Measurements from ENCODE around the gene FBLN1.
"Not testable (repeated sequence)": the region's sequence is repeated elsewhere in the genome, so short reads cannot be mapped to it uniquely, and the experiment has no call there.

Gene FBLN1
- total RNA-seq, result 0 to 0.36 (median 0.06) reads per million in 18 experiments

DNA sequence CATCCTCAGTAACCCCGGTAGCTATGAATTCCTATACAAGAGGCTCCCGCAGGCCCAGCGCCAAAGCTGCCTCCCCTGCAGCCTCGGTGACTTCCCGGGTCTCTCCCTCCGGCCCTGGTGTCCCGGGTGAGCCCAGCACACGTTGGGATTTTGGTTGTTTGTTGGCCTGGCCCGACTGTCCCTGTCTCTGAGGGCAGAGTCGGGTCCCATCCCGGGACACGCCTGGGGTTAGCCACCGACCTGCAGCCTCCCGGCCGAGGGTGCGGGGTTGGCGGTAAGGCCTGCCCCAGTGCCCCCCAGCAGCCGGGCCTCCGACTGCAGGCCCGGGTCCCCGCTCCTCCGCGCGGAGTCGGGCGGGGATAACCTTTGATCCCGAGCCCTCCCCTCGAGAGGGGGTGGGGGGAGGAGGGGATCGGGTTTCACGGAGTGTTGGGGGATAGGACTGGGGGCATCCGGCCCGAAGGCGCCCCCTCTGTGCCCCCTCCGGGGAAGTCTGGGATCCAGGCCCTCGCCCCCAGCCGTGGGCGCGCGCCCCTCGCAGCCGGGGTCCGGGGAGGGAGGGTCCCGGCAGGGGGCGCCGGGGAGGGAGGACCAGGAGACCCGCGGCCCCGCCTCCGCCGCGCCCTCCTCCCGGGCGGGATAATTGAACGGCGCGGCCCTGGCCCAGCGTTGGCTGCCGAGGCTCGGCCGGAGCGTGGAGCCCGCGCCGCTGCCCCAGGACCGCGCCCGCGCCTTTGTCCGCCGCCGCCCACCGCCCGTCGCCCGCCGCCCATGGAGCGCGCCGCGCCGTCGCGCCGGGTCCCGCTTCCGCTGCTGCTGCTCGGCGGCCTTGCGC lies at the start of gene FBLN1:
TSS of gene FBLN1 (plus strand) at position 669 of the 835 bp plus-strand sequence. CDS start at position 772, 103 bp downstream.
- no peak for DNase-seq

GRCh38 chr22:45453764-45454163 lies 48.9 kb upstream of the FBLN1 start:
- no peak for DNase-seq

- no peak for DNase-seq
Observed at GRCh38 chr22:45454275-45454674, 48.4 kb upstream of the FBLN1 start.

GRCh38 chr22:45455212-45455611 lies 47.5 kb upstream of the FBLN1 start:
- no peak for DNase-seq

GRCh38 chr22:45455621-45456020 lies 47.1 kb upstream of the FBLN1 start:
- no peak for DNase-seq

DNA sequence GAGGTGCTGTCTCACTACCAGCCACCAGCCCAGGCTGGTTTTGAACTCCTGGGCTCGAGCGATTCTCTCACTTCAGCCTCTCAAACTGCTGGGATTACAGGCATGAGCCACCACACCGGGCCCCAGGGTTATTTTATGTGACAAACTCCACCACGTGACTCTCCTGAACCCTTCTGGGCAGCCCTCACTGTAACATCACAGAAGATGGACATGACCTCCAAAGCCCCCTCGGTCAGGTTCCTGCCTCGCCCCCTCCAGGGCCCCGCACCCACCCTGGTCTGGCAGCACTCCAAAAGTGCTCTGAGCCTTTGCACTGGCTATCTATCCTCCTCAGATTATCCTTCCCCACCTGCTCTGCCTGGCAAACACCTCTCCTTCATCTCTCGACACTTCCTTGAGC lies 45.9 kb upstream of the FBLN1 start:
- no peak for DNase-seq

DNA sequence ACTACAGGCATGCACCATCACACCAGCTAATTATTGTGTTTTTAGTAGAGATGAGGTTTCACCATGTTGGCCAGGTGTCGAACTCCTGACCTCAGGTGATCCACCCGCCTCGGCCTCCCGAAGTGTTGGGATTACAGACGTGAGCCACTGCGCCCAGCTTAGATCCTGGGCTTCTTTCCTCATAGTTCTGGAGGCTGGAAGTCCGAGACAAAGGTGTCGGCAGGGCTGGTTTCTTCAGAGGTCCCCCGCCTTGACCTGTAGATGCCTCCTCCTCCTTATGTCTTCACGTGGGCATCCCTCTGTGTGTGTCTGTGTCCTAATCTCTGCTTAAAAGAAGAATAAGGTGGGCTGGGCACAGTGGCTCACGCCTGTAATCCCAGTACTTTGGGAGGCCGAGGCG lies 44.2 kb upstream of the FBLN1 start:
- DNase-seq, result no peak

DNA sequence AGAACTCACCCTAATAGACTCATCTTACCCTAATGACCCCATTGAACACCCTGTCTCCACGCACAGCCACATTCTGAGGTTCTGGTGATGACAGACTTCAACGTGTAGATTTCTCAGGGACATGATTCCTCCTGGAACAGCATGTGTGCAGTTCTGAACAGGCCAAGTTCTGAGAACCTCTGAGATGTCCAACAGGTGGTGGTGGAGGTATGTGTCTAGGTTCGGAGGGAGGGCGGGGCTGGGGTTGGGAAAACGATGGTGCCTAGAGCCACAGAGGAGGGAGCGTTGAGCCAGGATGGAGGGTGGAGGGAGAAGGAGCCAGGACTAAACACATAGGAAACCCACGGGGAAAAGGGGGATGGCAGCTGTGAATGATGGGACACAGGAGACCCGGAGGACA lies 43.4 kb upstream of the FBLN1 start:
- DNase-seq, result no peak

DNA sequence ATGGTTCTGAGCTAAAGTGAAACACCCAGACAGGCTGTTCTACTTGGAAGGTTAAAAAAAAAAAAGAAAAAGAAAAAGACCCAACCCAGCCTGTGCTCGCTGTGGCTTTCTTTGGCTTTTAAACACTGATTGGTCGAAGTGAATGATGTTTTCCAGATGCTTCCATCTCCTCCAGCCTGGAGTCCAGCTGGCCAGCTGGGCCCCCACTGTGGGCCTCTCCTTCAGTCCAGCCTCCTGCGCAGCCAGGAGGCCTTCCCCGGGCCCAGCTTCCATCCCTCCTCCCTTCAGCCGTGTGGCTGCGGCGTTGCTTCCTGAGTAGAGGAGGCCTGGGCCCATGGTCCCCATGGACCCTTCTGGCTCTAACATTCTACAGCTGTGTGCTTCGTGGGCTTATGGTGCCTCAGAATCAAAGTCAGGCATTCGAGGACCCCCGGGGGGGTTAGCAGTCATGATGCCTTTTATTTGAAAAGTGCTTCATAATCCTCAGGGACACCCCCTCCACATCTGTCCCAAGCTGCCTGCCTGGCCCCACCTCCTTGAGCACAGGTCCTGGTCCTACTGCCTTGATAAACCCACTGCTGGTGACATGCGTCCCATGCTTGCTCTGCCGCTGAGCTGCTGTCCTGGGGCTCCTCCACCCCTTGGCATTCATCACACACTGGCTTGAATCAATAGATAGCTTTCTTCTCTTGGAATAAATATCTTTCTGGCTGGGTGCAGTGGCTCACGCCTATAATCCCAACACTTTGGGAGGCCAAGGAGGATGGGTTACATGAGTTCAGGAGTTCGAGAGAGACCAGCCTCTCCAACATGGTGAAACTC lies 42.2 kb upstream of the FBLN1 start:
- no peak for DNase-seq

DNA sequence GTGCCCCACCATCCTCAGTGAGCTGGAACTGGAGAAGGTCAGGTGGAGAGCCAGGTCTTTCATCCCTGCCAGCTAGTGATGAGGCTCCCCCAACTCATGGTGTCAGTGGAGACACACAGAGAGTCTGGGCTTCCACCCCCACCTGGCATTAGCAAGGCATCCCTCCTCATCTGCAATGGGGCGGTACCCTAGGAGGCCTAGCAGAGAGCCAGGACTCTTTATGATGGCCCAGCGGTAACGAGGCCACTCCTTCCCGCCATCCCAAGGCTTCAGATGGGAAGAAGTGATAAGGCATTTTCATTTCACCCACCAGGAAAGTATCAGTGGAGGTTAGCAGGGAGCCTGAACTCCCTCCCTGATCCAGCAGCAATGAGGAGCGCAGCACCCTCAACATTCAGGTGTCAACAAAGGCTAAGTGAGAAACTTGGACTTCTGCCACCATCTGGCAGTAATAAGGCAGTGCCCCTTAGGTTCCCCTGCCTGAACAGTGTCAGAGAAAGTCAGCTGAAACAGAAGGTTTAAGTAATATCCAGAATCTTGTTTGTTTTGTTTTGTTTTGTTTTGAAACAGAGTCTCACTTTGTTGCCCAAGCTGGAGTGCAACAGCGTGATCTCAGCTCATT lies 40.5 kb upstream of the FBLN1 start:
- DNase-seq, result peak; percentile 5 to 36

DNA sequence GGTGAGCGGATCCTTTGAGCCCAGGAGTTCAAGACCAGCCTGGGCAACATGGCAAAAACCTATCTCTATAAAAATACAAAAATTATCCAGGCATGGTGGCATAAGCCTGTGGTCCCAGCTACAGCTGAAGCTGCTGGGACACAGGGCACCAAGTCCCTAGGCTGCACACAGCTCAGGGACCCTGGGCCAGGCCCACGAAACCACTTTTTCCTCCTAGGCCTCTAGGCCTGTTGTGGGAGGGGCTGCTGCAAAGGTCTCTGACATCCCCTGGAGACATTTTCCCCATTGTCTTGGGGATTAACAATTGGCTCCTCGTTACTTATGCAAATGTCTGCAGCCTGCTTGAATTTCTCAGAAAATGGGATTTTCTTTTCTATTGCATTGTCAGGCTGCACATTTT lies 39.0 kb upstream of the FBLN1 start:
- DNase-seq, result not testable (repeated sequence)

- DNase-seq, result no peak
Observed at GRCh38 chr22:45465633-45466032, 37.0 kb upstream of the FBLN1 start.

DNA sequence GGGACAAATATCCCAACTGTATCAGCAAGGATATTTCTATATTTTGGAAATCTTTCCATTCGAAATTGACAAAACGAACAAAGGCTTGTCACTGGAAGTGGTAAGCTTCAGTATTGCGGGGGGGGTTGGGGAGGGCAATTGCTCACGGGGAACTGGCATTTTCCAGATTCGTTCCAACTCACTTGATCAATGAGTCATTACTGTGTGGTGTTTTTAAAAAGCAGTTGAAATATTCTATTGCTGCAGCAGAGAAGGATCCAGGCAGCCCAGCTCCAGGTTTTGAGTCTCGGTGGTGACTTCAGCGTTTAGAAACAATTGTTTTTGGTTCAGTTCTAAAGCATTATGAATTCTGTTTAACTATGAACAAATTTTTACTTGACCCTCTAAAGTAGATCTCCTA lies 33.8 kb upstream of the FBLN1 start:
- no peak for DNase-seq

DNA sequence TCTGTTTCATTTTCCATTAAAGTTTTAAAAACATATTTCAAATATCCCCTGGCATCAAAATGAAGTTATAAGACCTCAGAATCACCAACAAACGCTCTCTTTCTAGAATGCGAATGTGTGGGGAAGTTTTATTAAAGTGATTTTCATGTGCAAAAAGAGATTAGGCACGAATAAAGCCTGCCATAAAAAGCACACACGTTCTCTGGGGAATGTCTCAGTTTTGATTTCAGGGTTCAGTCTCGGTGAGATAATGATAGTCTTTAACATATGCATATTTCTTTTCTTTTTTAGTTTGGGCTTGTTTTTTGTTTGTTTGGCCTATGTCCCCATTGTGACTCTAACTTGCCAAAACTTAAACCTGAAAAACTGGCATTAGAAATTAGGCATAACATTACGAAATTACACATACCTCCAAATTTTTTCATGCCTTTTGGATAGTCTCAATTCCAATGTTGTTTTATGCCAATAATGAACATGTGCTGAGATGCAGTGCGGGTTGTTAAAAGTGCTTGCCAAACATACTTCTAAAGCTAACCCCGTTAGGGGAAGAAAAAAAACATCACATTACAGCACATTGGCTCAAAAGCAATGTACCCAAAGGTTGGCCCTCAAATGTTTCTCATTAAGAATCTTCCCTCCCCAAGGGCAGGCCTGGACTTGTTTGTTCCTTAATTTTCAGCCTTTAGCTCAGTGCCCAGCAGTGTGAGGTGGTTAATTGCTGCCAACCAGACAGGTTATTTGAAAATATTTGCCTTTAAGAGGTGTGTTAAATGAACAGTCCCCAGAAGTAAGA lies 33.2 kb upstream of the FBLN1 start:
- DNase-seq, result no peak

- no peak for DNase-seq
Observed at GRCh38 chr22:45470871-45471270, 31.8 kb upstream of the FBLN1 start.

GRCh38 chr22:45472426-45472825 lies 30.3 kb upstream of the FBLN1 start:
- DNase-seq, result no peak

- no peak for DNase-seq
Observed at GRCh38 chr22:45473626-45474237, 29.0 kb upstream of the FBLN1 start.

DNA sequence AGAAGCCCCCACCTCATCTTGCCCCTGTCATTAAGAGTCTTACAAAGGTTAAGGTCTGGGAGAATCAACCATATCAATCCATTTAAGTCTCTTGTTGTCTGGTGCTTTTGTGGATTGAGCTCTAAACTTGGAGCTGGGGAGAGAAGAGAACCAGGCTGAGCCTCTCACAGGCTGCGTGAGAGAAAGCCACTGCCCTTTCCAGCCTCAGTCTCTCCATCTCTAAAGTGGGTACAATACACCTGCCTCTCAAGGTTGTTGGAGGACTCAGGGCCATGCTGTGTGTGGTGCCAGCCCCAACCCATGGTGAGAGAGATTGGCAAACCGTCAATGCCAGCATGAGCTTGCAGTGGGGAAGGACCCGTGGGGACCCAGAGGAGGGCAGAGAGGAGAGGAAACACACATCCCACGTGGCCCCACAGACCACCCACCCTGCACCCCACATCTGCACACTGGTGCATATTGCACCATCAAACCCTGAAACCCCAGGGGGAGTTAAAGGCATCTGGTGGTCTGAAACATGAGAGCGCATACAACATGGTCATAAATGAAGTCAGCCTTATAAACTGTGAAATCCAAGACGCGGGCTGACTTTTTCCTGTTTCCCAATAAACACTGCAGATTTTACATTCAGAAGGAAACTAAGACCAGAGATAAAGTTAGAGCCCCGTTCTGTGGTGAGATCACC lies 27.5 kb upstream of the FBLN1 start:
- DNase-seq, result no peak

- DNase-seq, result no peak
Observed at GRCh38 chr22:45475851-45476514, 26.7 kb upstream of the FBLN1 start.

DNA sequence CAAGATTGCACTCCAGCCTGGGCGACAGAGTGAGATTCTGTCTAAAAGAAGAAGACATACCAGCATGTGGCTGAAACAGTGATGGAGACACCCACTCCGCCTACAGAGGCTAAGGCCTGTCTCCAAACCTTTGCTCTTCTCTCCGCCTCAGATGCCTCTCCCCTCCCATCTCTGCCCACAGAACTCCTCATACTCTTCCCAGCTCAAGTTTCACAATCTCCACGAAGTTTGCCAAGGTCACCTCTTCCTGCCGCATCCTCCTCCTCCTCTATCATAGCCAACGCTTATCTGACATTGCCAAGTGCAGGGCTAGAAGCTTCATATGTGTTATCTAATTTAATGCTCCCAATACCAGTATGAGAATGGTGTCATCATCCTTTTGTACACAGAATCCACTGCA lies 25.9 kb upstream of the FBLN1 start:
- DNase-seq, result no peak

Data from inflammatory macrophage (primary cell).